Peyer's patch (tissue), 4 donors: ENCODE data around the gene PELI2. TPM values are rescaled to one million over a fixed set of nuclear protein-coding genes. Genes with fewer than 3 reads are reported as not detected.

ENCODE experiments used
- DNase-seq, 3 donors: peaks; one replicate each; pipeline ENCODE4 v3.0.0-alpha.2; 2017 to 2019
- H3K27ac ChIP-seq, 4 donors: fragments of 200-600 bp; sonication (generic); one replicate each; pipeline ENCODE4 v1.5.1; 2016 to 2019
- H3K27me3 ChIP-seq, 2 donors: fragments of 200-600 bp; sonication (generic); one replicate each; pipeline ENCODE4 v1.5.1; 2019
- H3K36me3 ChIP-seq, 3 donors: fragments of 200-600 bp; sonication (generic); one replicate each; pipeline ENCODE4 v1.5.1; 2016 to 2019
- H3K4me1 ChIP-seq, 4 donors: fragments of 200-600 bp; sonication (generic); one replicate each; pipeline ENCODE4 v1.5.1; 2016 to 2019
- H3K4me3 ChIP-seq, 4 donors: fragments of 200-600 bp; sonication (generic); 1 replicate in 3 of 4; 2 replicates in 1 of 4; pipeline ENCODE4 v1.5.1; 2016 to 2019; ENCODE audit warnings: mild to moderate bottlenecking in 1 of 4
- H3K9me3 ChIP-seq, 4 donors: fragments of 200-600 bp; sonication (generic); one replicate each; pipeline ENCODE4 v1.5.1; 2016 to 2019; ENCODE audit warnings: mild to moderate bottlenecking in 1 of 4
- CTCF ChIP-seq, 6 experiments: fragments of 450-650 bp in 4 of 6; fragments of 200-600 bp in 2 of 6; sonication (generic) in 1 of 6; IDR thresholded peaks; one replicate each; pipeline ENCODE4 v1.5.1; 2017 to 2019; ENCODE audit warnings: antibody characterized with exemption in 6 of 6, mild to moderate bottlenecking in 3 of 6, moderate library complexity in 1 of 6
- POLR2A ChIP-seq, 2 donors: fragments of 450-650 bp; IDR thresholded peaks; one replicate each; pipeline ENCODE4 v1.5.1; 2017; ENCODE audit warnings: antibody characterized with exemption in 2 of 2, mild to moderate bottlenecking in 2 of 2, moderate library complexity in 2 of 2
- total RNA-seq, 4 donors: library from RNA; depleted of rRNA; stranded (reverse); fragments of >200 nt; gene quantifications; one replicate each; pipeline ENCODE4 v1.1.0, GENCODE V29; 2016

Gene PELI2
- total RNA-seq, 4 donors from 2014 or later: 15.2 to 28.9 (median 18.6) TPM

GRCh38 chr14:56149995-56150394 is 31.8 kb downstream of the PELI2 start:
- Histone ChIP-seq H3K4me3 (no peak overlapping the region), H3K36me3 (no peaks in the 10 kb centered on the region), H3K4me1 (no peaks in the 10 kb centered on the region), H3K27me3 (no peaks in the 10 kb centered on the region), H3K9me3 (no peaks in the 10 kb centered on the region), H3K27ac (no peak overlapping the region)
- TF ChIP-seq CTCF (IDR thresholded peaks at IDR 0.05): no peak
- TF ChIP-seq POLR2A (IDR thresholded peaks at IDR 0.05): no peak
- DNase-seq: no peak

DNA sequence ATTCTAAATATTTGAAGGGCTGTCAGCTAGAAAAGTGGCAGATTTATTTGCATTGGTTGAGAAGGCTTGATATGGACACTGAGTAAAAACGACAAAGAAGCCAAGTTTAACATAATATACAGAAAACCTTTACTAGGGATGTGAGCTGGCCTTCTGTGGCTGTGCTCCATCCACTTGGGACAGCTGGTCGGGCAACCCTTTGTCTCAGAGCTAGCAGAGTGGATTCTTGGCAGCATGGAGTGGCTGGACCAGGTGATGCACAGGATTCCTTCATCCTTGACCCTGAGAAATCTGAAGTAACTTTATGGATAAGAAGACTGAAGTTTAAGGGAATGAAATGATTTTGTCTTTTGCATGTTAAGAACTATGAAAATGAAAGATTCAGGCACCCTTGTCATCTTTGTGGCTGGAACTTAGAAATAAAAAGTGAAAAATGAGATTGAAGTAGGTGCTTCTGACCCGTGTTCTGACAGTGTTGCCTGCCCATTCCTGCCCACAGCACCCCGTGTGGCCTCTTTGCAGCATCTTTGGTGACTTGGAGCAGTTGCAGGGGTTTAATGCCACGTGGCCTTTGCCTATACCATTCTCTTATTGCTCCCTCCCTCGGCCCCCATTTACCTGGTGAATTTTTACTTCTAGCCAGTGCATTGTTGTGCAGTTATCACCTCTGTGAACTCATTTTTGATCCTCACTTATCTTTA is 32.6 kb downstream of the PELI2 start:
- Histone ChIP-seq H3K4me1 (no peaks in the 10 kb centered on the region), H3K27ac (no peak overlapping the region)
- TF ChIP-seq POLR2A (IDR thresholded peaks at IDR 0.05): no peak
- TF ChIP-seq CTCF (IDR thresholded peaks at IDR 0.05): no peak

GRCh38 chr14:56152221-56152620 is 34.0 kb downstream of the PELI2 start:
- Histone ChIP-seq H3K27ac (no peak overlapping the region), H3K9me3 (no peaks in the 10 kb centered on the region), H3K4me3 (no peak overlapping the region), H3K36me3 (no peaks in the 10 kb centered on the region), H3K27me3 (no peaks in the 10 kb centered on the region), H3K4me1 (no peaks in the 10 kb centered on the region)
- DNase-seq: no peak
- TF ChIP-seq POLR2A (IDR thresholded peaks at IDR 0.05) (no peak), CTCF (IDR thresholded peaks at IDR 0.05) (no peak)

More for the DNA sequence above, 32.6 kb downstream of the PELI2 start:
- H3K27me3 ChIP-seq: no peaks in the 10 kb centered on the region
- DNase-seq: no peak
- no peaks in the 10 kb centered on the region for H3K36me3 ChIP-seq
- H3K4me3 ChIP-seq: no peak overlapping the region
- H3K9me3 ChIP-seq: no peaks in the 10 kb centered on the region

- no peaks in the 10 kb centered on the region for H3K36me3 ChIP-seq
- no peaks in the 10 kb centered on the region for H3K9me3 ChIP-seq
- H3K27me3 ChIP-seq: no peaks in the 10 kb centered on the region
- no peak overlapping the region for H3K27ac ChIP-seq
- H3K4me3 ChIP-seq: no peak overlapping the region
- no peaks in the 10 kb centered on the region for H3K4me1 ChIP-seq
- no peak for DNase-seq
- no peak for TF ChIP-seq POLR2A (IDR thresholded peaks at IDR 0.05)
- no peak for TF ChIP-seq CTCF (IDR thresholded peaks at IDR 0.05)
Observed at GRCh38 chr14:56153267-56153666, 35.1 kb downstream of the PELI2 start.

DNA sequence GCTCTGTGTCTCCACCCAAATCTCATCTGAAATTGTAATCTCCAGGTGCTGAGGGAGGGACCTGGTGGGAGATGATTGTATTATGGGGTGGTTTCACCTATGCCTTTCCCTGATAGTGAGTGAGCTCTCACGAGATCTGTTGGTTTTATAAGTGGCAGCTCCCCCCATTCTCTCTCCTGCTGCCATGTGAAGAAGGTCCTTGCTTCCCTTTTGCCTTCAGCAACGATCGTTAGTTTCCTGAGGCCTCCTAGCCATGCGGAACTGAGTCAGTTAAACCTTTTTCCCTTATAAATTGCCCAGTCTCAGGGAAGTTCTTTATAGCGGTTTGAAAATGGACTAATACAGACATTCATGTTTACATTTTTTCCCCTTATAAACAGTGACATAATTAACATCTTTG is 36.1 kb downstream of the PELI2 start:
- H3K4me1 ChIP-seq: no peaks in the 10 kb centered on the region

More for the DNA sequence above, 36.1 kb downstream of the PELI2 start:
- no peak for DNase-seq
- Histone ChIP-seq H3K4me3 (no peak overlapping the region), H3K27me3 (no peaks in the 10 kb centered on the region), H3K36me3 (no peaks in the 10 kb centered on the region), H3K9me3 (no peaks in the 10 kb centered on the region), H3K27ac (no peak overlapping the region)
- TF ChIP-seq CTCF (IDR thresholded peaks at IDR 0.05) (no peak), POLR2A (IDR thresholded peaks at IDR 0.05) (no peak)
